ENCODE measurements around the gene POU6F2.

POU6F2 gene

DNA sequence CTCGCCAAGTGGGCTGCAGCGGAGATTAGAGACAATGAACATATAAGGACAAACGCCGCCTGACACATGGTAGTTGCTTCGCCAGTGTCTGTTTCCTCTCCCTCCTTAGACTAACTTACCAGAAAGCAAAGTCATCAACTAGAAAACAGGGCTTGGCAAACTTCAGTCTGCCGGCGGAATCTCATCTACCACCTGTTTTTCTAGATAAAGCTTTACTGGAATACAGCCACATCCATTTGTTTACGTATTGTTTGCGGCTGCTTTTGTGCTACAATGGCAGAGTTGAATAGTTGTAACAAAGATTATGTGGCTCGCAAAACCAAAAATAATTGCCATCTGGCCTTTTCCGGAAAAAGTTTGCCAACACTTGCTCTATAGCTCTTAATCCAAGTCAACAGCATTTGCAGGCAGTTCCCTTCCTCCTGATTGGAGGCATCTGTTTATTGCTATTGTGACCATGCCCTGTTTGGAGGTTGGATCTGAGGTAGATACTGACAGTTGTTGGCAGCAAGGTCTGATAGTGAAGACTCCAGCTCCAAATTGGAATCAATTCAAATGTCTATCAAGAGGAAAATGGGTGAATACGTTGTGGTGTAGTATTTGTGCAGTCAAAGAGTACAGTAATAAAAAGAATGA is 260.6 kb downstream of the POU6F2 start:
- Mint-ChIP-seq H3K27ac (no peak overlapping the region), H3K36me3 (no peaks in the 10 kb centered on the region), H3K4me3 (no peak overlapping the region), H3K9me3 (ENCODE audit: low read depth) (peaks cover 10% of the 10 kb centered on the region), H3K4me1 (ENCODE audit: low read depth) (no peaks in the 10 kb centered on the region), H3K27me3 (peaks cover 3% of the 10 kb centered on the region)

DNA sequence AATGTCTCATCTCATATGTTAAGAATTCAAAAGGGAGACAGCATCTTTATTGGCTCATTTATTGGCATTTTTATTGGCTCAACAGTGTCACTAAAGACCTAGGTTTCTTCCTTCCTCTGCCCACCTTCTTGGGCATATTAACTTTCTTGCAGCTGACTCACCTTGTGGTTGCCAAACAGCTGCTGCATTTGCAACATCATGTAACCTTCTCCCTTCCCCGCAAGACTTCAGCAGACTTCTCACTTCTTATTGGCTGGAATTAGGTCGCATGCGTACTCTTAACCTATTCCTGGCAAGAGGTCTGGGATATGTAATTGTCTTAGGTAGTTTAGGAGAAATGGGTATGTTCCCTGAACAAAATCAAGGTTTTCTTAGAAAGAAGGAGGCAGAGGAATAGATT is 263.2 kb downstream of the POU6F2 start:
- H3K9me3 Mint-ChIP-seq (ENCODE audit: low read depth): peaks cover 10% of the 10 kb centered on the region

DNA sequence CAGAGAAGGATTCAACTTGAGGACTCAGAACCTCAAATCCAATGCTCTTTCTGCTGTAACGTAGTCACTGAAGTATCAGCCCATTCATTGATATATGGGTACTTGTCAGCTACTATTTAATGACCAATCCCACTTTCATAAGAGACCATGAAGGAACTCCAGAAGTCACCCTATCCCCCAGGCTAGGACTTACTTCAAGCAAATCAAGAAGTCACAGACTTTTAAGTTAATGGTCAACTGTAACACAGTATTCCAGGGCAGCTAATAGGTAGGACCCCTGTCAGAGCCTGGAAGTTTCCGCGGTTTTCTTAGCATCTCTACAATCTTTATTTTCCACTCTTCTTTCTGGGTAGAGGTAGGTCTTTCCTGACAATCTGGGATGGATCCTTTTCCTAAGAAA is 269.9 kb downstream of the POU6F2 start:
- peaks cover 2% of the 10 kb centered on the region for H3K9me3 Mint-ChIP-seq (ENCODE audit: low read depth)
- no peaks in the 10 kb centered on the region for H3K4me1 Mint-ChIP-seq (ENCODE audit: low read depth)
- H3K27ac Mint-ChIP-seq: no peak overlapping the region
- H3K27me3 Mint-ChIP-seq: no peaks in the 10 kb centered on the region
- no peak overlapping the region for H3K4me3 Mint-ChIP-seq
- H3K36me3 Mint-ChIP-seq: no peaks in the 10 kb centered on the region

More for the DNA sequence above, 263.2 kb downstream of the POU6F2 start:
- H3K27me3 Mint-ChIP-seq: no peaks in the 10 kb centered on the region
- H3K4me3 Mint-ChIP-seq: no peak overlapping the region
- H3K4me1 Mint-ChIP-seq (ENCODE audit: low read depth): no peaks in the 10 kb centered on the region
- no peak overlapping the region for H3K27ac Mint-ChIP-seq
- no peaks in the 10 kb centered on the region for H3K36me3 Mint-ChIP-seq

DNA sequence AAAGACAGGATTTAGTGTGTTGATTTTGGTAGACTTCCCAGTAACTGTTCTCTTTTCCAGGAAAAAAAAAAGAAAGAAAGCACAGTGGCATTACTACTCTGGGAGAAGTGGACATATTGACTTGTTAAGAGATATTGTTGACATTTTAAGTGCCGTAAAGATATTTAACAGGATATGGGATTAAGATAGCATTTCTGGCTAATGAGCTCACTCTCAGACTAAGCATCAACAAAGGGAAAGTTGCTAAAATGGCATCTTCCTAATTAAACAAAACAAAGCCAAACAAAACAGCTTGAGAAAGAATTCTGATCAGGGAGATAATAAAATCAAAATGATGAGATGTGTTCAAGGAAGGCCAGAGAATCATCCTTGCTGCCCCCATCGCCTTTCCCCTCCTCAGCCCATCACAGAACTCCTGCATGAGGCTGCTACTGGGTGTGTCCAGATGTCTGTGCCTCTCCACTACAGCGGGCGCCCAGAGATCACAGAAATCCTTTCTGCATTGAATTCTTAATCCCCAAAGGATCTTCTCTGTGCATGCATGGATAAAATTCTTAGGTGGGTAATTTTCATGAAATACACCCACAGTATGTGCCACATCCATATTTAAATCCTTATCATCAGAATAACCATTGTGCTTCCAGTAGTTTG is 270.5 kb downstream of the POU6F2 start:
- no peaks in the 10 kb centered on the region for H3K9me3 Mint-ChIP-seq (ENCODE audit: low read depth)
- H3K4me1 Mint-ChIP-seq (ENCODE audit: low read depth): no peaks in the 10 kb centered on the region
- no peak overlapping the region for H3K27ac Mint-ChIP-seq
- H3K4me3 Mint-ChIP-seq: no peak overlapping the region
- H3K36me3 Mint-ChIP-seq: no peaks in the 10 kb centered on the region
- H3K27me3 Mint-ChIP-seq: no peaks in the 10 kb centered on the region

DNA sequence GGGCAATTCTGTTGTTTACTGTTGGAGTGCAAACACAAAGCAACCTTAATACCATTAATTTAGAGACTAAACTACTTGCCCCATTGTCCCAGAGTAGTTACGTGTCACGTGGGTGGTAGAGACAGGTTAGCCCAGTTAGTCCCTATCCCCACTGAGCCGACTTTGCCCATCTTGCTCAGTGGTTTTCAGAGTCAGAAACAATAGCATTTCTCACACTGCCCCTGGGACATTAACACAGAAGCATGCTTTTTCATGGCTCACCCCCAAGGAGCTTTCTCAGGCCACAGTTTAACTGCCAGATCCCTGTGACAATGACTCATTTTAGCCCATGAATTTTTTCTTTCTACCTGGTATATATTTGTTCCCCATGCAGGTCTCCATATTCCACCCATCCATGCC is 271.0 kb downstream of the POU6F2 start:
- Mint-ChIP-seq H3K4me3 (no peak overlapping the region), H3K27me3 (no peaks in the 10 kb centered on the region), H3K36me3 (no peaks in the 10 kb centered on the region)

DNA sequence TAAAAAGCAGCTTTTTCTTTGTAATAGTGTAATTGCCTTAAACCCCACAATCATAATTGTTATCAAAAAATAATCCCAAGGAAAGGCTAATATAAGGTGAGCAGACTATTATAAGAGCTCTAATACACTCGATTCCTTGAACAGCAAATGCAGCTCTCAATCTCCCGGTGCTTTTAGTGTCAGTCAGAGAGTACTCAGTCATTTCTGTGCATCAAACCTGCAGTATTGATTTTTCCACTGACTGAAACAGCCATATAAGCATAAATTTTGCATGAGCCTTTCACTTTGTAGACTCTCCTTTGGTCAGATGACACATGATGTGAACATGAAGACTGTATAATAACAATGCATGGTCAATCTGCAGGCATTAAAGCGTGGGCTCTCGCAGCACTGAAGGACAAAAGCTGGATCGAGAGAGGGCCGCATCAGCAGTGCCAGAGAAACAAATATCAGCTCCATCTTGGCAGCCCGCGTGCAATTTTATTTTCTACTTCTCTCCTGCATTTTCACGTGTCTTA is 272.0 kb downstream of the POU6F2 start:
- H3K9me3 Mint-ChIP-seq (ENCODE audit: low read depth): no peaks in the 10 kb centered on the region
- no peak overlapping the region for H3K4me3 Mint-ChIP-seq
- H3K36me3 Mint-ChIP-seq: no peaks in the 10 kb centered on the region
- H3K27ac Mint-ChIP-seq: no peak overlapping the region
- H3K4me1 Mint-ChIP-seq (ENCODE audit: low read depth): no peaks in the 10 kb centered on the region
- H3K27me3 Mint-ChIP-seq: no peaks in the 10 kb centered on the region

More for the DNA sequence above, 271.0 kb downstream of the POU6F2 start:
- no peak overlapping the region for H3K27ac Mint-ChIP-seq
- H3K4me1 Mint-ChIP-seq (ENCODE audit: low read depth): no peaks in the 10 kb centered on the region
- no peaks in the 10 kb centered on the region for H3K9me3 Mint-ChIP-seq (ENCODE audit: low read depth)

DNA sequence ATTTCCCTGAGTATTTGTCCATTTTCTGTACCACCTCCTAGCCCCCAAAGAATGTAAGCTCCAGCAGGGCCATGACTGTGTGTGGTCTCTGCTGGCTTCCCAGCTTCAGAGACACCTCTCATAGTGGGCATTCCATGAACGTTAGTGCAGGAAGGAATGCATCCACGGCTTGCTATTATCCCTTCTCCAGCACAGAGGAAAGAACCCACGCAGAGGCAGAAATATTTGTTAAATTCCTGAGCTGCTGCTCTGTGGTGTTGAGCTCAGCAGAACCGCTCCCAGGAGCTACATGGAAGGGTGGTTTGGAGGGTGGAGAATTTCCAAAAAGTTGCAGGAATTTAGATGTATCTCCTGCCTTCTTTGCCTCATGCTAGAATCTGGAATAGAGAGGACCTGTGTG is 275.2 kb downstream of the POU6F2 start:
- Mint-ChIP-seq H3K36me3 (no peaks in the 10 kb centered on the region), H3K4me1 (ENCODE audit: low read depth) (no peaks in the 10 kb centered on the region), H3K9me3 (ENCODE audit: low read depth) (no peaks in the 10 kb centered on the region), H3K27ac (no peak overlapping the region), H3K27me3 (no peaks in the 10 kb centered on the region), H3K4me3 (no peak overlapping the region)

DNA sequence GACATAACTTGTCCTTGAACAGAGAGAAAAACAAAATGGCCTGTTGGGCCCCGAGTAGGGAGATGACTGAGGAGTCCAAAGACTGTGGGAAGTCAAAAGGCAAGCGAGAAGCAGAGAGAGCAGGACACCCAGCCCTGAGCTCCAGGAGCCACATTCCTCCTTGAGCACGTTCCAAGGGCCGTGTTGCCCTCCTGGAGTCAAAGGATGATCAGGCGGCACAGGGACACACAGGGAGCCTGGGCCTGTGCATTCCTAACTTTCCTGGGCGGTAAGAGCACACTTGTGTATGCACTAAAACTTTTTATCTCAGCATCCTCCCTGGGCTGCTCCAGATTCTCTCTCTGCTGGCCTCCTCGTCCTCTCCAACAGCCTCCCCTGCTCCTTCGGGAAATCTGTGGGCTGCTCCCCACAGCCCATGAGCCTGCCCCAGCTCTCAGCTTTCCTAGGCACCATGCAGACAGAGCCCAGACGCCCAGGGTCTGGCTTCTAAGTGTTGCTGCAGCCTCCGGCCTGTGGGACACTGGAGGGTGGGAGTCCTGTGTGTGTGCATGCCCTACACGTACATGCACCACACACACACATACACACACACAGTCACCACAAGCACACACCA is 281.8 kb downstream of the POU6F2 start:
- Mint-ChIP-seq H3K36me3 (no peaks in the 10 kb centered on the region), H3K9me3 (ENCODE audit: low read depth) (no peaks in the 10 kb centered on the region), H3K27ac (no peak overlapping the region)

DNA sequence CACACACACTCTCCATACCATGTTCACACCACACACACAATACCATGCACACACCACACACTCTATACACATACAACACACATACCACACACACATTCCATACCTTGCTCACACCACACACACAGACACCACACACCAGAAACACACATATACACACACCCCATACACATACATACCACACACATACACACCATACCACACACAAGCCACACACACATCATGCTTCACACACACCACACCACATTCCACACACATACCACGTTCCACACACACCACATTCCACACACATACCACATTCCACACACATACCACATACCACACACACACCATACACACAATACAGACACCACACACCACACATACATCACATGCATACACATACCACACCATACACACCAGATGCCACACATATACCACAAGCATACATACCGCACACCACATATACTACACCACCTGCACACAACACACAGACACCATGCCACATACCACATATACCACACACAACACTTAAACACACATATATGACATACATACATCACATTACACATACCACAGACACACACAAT is 282.7 kb downstream of the POU6F2 start:
- Mint-ChIP-seq H3K4me1 (ENCODE audit: low read depth) (no peaks in the 10 kb centered on the region), H3K9me3 (ENCODE audit: low read depth) (no peaks in the 10 kb centered on the region), H3K4me3 (no peak overlapping the region), H3K27me3 (no peaks in the 10 kb centered on the region), H3K36me3 (no peaks in the 10 kb centered on the region), H3K27ac (no peak overlapping the region)

More for the DNA sequence above, 281.8 kb downstream of the POU6F2 start:
- H3K27me3 Mint-ChIP-seq: no peaks in the 10 kb centered on the region
- no peaks in the 10 kb centered on the region for H3K4me1 Mint-ChIP-seq (ENCODE audit: low read depth)
- H3K4me3 Mint-ChIP-seq: no peak overlapping the region

DNA sequence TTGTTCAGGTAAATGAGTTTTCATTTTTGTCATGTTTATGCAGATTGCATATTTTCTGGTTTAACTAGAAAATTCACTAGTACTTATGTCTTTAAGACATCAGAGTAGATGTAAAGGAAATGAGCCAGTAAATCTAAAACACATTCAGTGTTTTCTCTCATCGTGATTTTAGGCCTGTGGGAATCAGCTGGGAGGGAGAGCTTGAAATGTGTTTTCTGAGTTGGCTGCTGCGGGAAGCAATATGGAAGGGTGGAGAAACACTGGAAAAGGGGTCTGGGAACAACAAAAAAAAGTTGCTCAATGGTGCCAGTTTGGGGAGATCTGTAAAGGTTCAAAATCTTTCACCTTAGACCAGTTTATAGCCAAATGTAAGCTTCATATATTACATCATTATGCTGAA is 284.1 kb downstream of the POU6F2 start:
- Mint-ChIP-seq H3K36me3 (no peaks in the 10 kb centered on the region), H3K27ac (no peak overlapping the region), H3K9me3 (ENCODE audit: low read depth) (no peaks in the 10 kb centered on the region), H3K27me3 (no peaks in the 10 kb centered on the region), H3K4me1 (ENCODE audit: low read depth) (no peaks in the 10 kb centered on the region), H3K4me3 (no peak overlapping the region)

DNA sequence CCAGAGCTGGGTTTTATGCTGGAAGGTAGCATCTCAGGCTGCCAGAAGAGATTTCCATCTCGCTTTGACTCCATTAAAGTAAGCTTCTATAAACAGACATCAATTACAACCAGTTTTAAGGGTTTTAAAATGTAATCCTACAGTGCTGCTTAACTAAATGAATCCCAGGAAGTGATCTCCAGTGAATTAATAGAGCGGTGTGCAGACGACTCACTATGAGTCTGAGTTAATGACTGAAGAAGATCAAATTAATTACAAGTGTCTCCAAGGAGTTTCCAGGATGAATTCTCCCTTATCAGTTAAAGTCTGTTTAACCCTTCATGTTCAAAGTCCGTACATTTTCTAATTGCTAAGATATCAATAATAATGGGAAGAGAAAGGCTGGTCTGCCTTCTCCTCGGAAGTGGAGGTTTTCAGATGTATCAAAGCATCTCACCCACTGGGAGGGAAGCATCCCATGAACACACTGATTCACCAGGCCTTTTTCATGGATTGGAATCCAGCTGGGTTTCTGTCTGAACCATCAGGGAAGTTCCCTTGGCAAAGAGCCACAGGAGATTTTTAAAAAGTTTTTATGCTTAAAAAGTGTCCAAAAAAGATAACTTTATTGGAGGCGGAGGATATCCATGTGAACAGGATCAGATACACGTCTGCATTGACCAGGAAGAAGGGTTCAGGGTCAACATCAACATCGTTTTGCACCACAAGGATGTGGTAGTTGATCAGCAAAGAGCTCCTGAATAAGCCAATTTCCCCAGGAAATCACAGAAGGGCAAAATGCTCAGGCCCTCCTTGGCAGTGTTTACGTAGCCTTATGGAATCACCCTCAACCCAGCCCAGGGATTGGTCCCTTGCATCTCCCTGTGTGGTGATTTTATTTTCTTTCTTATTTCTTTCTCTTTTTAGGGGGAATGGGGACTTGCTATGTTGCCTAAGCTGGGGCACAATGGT is 288.2 kb downstream of the POU6F2 start:
- H3K9me3 Mint-ChIP-seq (ENCODE audit: low read depth): no peaks in the 10 kb centered on the region
- H3K27ac Mint-ChIP-seq: no peak overlapping the region
- no peaks in the 10 kb centered on the region for H3K4me1 Mint-ChIP-seq (ENCODE audit: low read depth)
- H3K27me3 Mint-ChIP-seq: peaks cover 2% of the 10 kb centered on the region
- no peak overlapping the region for H3K4me3 Mint-ChIP-seq
- no peaks in the 10 kb centered on the region for H3K36me3 Mint-ChIP-seq

DNA sequence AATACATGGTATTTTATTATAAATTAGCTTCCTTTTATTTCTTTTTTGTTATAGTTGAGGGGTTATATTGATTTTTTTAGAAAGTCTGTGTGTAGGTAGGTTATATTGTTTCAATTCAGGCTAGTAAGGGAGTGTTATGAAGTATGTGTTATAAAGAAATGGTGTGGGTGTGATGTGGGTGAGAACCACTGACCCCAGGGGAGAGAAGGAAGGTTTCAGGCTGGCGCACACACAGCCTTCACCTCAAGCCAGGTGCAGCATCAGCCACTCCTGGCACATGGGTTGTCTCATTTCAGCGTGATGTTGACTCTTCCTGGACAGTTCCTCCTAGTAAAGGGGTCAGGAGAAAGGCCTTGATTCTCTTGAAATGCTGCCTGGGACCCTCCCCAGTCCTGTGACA is 291.3 kb downstream of the POU6F2 start:
- Mint-ChIP-seq H3K4me3 (no peak overlapping the region), H3K36me3 (no peaks in the 10 kb centered on the region), H3K27me3 (peaks cover 2% of the 10 kb centered on the region), H3K9me3 (ENCODE audit: low read depth) (no peaks in the 10 kb centered on the region), H3K4me1 (ENCODE audit: low read depth) (no peaks in the 10 kb centered on the region), H3K27ac (no peak overlapping the region)

DNA sequence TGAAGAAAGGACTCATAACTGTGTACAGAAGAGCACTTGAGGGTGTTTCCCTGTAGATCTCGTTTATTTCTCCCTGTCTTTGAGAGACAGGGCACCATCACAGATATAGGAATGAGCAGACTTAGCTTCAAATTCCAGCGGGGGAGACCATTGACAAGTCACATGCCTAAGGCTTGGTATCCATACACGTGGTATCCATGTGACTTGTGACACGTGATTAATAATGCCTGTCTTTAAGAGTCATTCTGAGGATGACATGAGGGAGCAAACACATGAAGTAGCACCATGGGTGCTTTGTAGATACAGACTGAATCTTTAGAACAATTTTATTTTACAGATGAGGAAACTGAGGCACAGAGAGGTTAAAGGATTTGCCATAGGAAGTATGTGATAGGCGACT is 292.3 kb downstream of the POU6F2 start:
- no peaks in the 10 kb centered on the region for H3K4me1 Mint-ChIP-seq (ENCODE audit: low read depth)
- no peaks in the 10 kb centered on the region for H3K36me3 Mint-ChIP-seq
- peaks cover 2% of the 10 kb centered on the region for H3K27me3 Mint-ChIP-seq
- no peak overlapping the region for H3K4me3 Mint-ChIP-seq
- H3K27ac Mint-ChIP-seq: no peak overlapping the region
- H3K9me3 Mint-ChIP-seq (ENCODE audit: low read depth): no peaks in the 10 kb centered on the region

DNA sequence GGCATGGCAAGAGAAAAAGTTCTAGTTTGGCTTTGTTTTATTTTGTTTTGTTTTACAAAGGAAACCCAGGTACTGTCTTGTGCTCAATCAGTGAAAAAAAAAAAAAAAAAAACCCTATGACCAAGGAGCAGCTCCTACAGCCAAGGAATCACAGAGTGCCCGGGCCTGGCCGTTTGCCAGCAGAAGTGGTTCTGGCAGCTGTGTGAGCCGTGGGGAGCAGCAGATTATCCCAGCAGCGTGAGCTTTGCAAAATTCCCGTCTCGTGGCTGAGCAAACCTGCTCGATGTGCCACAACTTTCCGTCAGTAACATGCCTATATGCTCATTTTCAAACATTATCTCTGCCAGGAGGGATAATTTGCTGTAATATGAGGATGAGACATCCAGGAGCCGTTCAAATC is 293.7 kb downstream of the POU6F2 start:
- Mint-ChIP-seq H3K4me1 (ENCODE audit: low read depth) (no peaks in the 10 kb centered on the region), H3K4me3 (no peak overlapping the region), H3K36me3 (no peaks in the 10 kb centered on the region), H3K9me3 (ENCODE audit: low read depth) (no peaks in the 10 kb centered on the region), H3K27ac (no peak overlapping the region), H3K27me3 (peaks cover 2% of the 10 kb centered on the region)
